H9 (cell line): Measurements from ENCODE around the gene CENPA. TPM values are rescaled to one million over a fixed set of nuclear protein-coding genes. Genes with fewer than 3 reads are reported as not detected.

Source experiments
- DNase-seq: peaks from one replicate; pipeline ENCODE4 v3.0.0-alpha.2; 2017
- H2AFZ ChIP-seq: one replicate; pipeline ENCODE4 v1.6.1; 2013; ENCODE audit warnings: mild to moderate bottlenecking, low read length, control low read depth, moderate library complexity
- H2AK5ac ChIP-seq: 2 replicates; pipeline ENCODE4 v1.6.1; 2013; ENCODE audit warnings: low read length, control low read depth, mixed read lengths; ENCODE audit not compliant: insufficient read length
- H2BK120ac ChIP-seq: one replicate; pipeline ENCODE4 v1.6.1; 2013; ENCODE audit warnings: low read depth, mild to moderate bottlenecking, low read length, control low read depth, inconsistent platforms; ENCODE audit not compliant: poor library complexity, severe bottlenecking
- H2BK12ac ChIP-seq: 2 replicates; pipeline ENCODE4 v1.6.1; 2013; ENCODE audit warnings: low read length, control low read depth, mixed read lengths, low read depth; ENCODE audit not compliant: insufficient read length
- H2BK15ac ChIP-seq: 2 replicates; pipeline ENCODE4 v1.6.1; 2013; ENCODE audit warnings: low read depth, low read length, control low read depth
- H2BK20ac ChIP-seq: one replicate; pipeline ENCODE4 v1.6.1; 2013; ENCODE audit warnings: low read depth, mild to moderate bottlenecking, low read length, control low read depth, inconsistent platforms; ENCODE audit not compliant: poor library complexity, severe bottlenecking
- H2BK5ac ChIP-seq: 2 replicates; pipeline ENCODE4 v1.6.1; 2013; ENCODE audit warnings: low read length, control low read depth, mixed read lengths; ENCODE audit not compliant: insufficient read length
- H3K14ac ChIP-seq: 2 replicates; pipeline ENCODE4 v1.6.1; 2013; ENCODE audit warnings: low read length, control low read depth; ENCODE audit not compliant: insufficient read depth
- H3K18ac ChIP-seq: 2 replicates; pipeline ENCODE4 v1.6.1; 2013; ENCODE audit warnings: low read depth, mild to moderate bottlenecking, mixed read lengths, low read length, control low read depth; ENCODE audit not compliant: insufficient read length
- H3K23ac ChIP-seq: 2 replicates; pipeline ENCODE4 v1.6.1; 2013; ENCODE audit warnings: low read length, control low read depth, mixed read lengths, low read depth; ENCODE audit not compliant: insufficient read length
- H3K23me2 ChIP-seq: 2 replicates; pipeline ENCODE4 v1.6.1; 2013; ENCODE audit warnings: low read depth, mild to moderate bottlenecking, mixed read lengths, low read length, control low read depth; ENCODE audit not compliant: insufficient read length, poor library complexity, severe bottlenecking
- H3K27ac ChIP-seq: 2 replicates; pipeline ENCODE4 v1.5.1; 2013; ENCODE audit warnings: low read length, control low read depth, mixed read lengths, low read depth; ENCODE audit not compliant: insufficient read length
- H3K27me3 ChIP-seq: 2 replicates; pipeline ENCODE4 v1.6.1; 2013; ENCODE audit warnings: low read length, control low read depth, inconsistent platforms; ENCODE audit not compliant: insufficient read depth
- H3K4ac ChIP-seq: 2 replicates; pipeline ENCODE4 v1.6.1; 2013; ENCODE audit warnings: low read depth, mild to moderate bottlenecking, control low read depth, inconsistent platforms, low read length, moderate library complexity
- H3K4me1 ChIP-seq: 2 replicates; pipeline ENCODE4 v1.6.1; 2013; ENCODE audit warnings: low read length, control low read depth, inconsistent platforms; ENCODE audit not compliant: insufficient read depth
- H3K4me2 ChIP-seq: 2 replicates; pipeline ENCODE4 v1.6.1; 2013; ENCODE audit warnings: low read length, control low read depth, mixed read lengths; ENCODE audit not compliant: insufficient read length, insufficient read depth
- H3K56ac ChIP-seq: 2 replicates; pipeline ENCODE4 v1.6.1; 2013; ENCODE audit warnings: low read depth, mild to moderate bottlenecking, mixed read lengths, low read length, control low read depth; ENCODE audit not compliant: insufficient read length
- H3K79me1 ChIP-seq: 2 replicates; pipeline ENCODE4 v1.6.1; 2013; ENCODE audit warnings: low read depth, mild to moderate bottlenecking, moderate library complexity, low read length, control low read depth, inconsistent platforms; ENCODE audit not compliant: insufficient read depth, poor library complexity, severe bottlenecking
- H3K79me2 ChIP-seq: 2 replicates; pipeline ENCODE4 v1.6.1; 2013; ENCODE audit warnings: low read length, control low read depth, inconsistent platforms; ENCODE audit not compliant: insufficient read depth
- H3K9ac ChIP-seq: 2 replicates; pipeline ENCODE4 v1.6.1; 2013; ENCODE audit warnings: low read length, control low read depth, mixed read lengths; ENCODE audit not compliant: insufficient read length; ENCODE audit errors: extremely low read depth
- H3K9me3 ChIP-seq: one replicate; pipeline ENCODE4 v1.6.1; 2013; ENCODE audit warnings: low read depth, low read length, inconsistent platforms; ENCODE audit not compliant: control insufficient read depth
- H3T11ph ChIP-seq: one replicate; pipeline ENCODE4 v1.6.1; 2013; ENCODE audit warnings: mild to moderate bottlenecking, low read length, control low read depth, inconsistent platforms
- H4K20me1 ChIP-seq: one replicate; pipeline ENCODE4 v1.6.1; 2013; ENCODE audit not compliant: control insufficient read depth, insufficient read length, insufficient read depth
- H4K5ac ChIP-seq: 2 replicates; pipeline ENCODE4 v1.6.1; 2013; ENCODE audit warnings: low read depth, mild to moderate bottlenecking, mixed read lengths, low read length, control low read depth; ENCODE audit not compliant: insufficient read length
- H4K8ac ChIP-seq: replicated peaks from 2 replicates; pipeline ENCODE4 v1.6.1; 2013; ENCODE audit warnings: low read length, control low read depth, mixed read lengths, low read depth; ENCODE audit not compliant: insufficient read length
- H4K91ac ChIP-seq: 2 replicates; pipeline ENCODE4 v1.6.1; 2013; ENCODE audit warnings: low read depth, mild to moderate bottlenecking, moderate library complexity, mixed read lengths, low read length, control low read depth; ENCODE audit not compliant: insufficient read length
- H3K27ac Mint-ChIP-seq, 3 experiments: 2 replicates in 2 of 3; 3 replicates in 1 of 3; pipeline ENCODE4 v1.8.0; 2020 to 2021; ENCODE audit warnings: mixed read lengths in 3 of 3, mild to moderate bottlenecking in 1 of 3, moderate library complexity in 1 of 3
- H3K27me3 Mint-ChIP-seq: 2 replicates; pipeline ENCODE4 v1.8.0; 2021; ENCODE audit warnings: low read depth, mild to moderate bottlenecking, moderate library complexity, mixed read lengths
- H3K36me3 Mint-ChIP-seq, 3 experiments: 2 replicates in 2 of 3; 3 replicates in 1 of 3; pipeline ENCODE4 v1.8.0; 2020 to 2021; ENCODE audit warnings: low read depth in 3 of 3, mixed read lengths in 3 of 3; ENCODE audit not compliant: insufficient read depth in 1 of 3
- H3K4me1 Mint-ChIP-seq, 2 experiments: 2 replicates each; pipeline ENCODE4 v1.8.0; 2020; ENCODE audit warnings: mixed read lengths in 2 of 2
- H3K4me3 Mint-ChIP-seq, 2 experiments: 2 replicates in 1 of 2; 3 replicates in 1 of 2; pipeline ENCODE4 v1.8.0; 2020 to 2021; ENCODE audit warnings: mild to moderate bottlenecking in 2 of 2, mixed read lengths in 2 of 2, moderate library complexity in 1 of 2
- H3K9me3 Mint-ChIP-seq, 2 experiments: 2 replicates in 1 of 2; 3 replicates in 1 of 2; pipeline ENCODE4 v1.8.0; 2020; ENCODE audit warnings: mild to moderate bottlenecking in 2 of 2, mixed read lengths in 2 of 2, moderate library complexity in 1 of 2
- CTCF ChIP-seq: fragments of 200-600 bp; sonication (generic); conservative IDR thresholded peaks from 3 replicates; pipeline ENCODE4 v1.8.0; 2021; ENCODE audit warnings: antibody characterized with exemption, mild to moderate bottlenecking
- WGBS: extraction: QIAGEN DNeasy Blood & Tissue Kit; methylation state at CpG from one replicate; pipeline ENCODE4 v1.1.7; 2013; ENCODE audit warnings: missing lambda C conversion rate, low lambda C conversion rate, mixed read lengths; ENCODE audit not compliant: insufficient read length; ENCODE audit errors: extremely low coverage; 5-methylcytosine and 5-hydroxymethylcytosine counted together
- total RNA-seq: library from RNA; stranded (reverse); gene quantifications from 2 replicates; pipeline ENCODE4 v1.2.1, GENCODE V29; 2021

CENPA gene
- total RNA-seq, 1 experiment from 2014 or later = 19.3 TPM

GRCh38 chr2:26801328-26801727 is 15.5 kb downstream of the CENPA start:
- H3K9me3 ChIP-seq = no peaks in the 10 kb centered on the region
- no peak overlapping the region for H3K27ac ChIP-seq
- H3T11ph ChIP-seq = no peak overlapping the region
- peaks cover 2 to 4% of the 10 kb centered on the region in 2 experiments for H3K4me1 Mint-ChIP-seq
- H3K27me3 Mint-ChIP-seq = no peaks in the 10 kb centered on the region
- no peak for TF ChIP-seq CTCF
- H3K36me3 Mint-ChIP-seq = peaks cover 18 to 39% (median 35%) of the 10 kb centered on the region in 3 experiments; a peak in 6 of 7 replicates
- H2BK5ac ChIP-seq = no peak overlapping the region
- H4K8ac ChIP-seq = no peak overlapping the region
- H4K91ac ChIP-seq = no peak overlapping the region
- no peak overlapping the region for H3K4ac ChIP-seq
- H3K9me3 Mint-ChIP-seq = no peaks in the 10 kb centered on the region
- H2BK20ac ChIP-seq = no peak overlapping the region
- no peak overlapping the region for H2AFZ ChIP-seq
- no peak for DNase-seq
- WGBS = no CpG with 5 or more reads among the region's 4 CpGs
- peak overlapping the region in 2 of 3 experiments; percentile 15 to 44; a peak in 1 of 7 replicates for H3K27ac Mint-ChIP-seq
- H3K23me2 ChIP-seq = no peaks in the 10 kb centered on the region
- no peak overlapping the region for H4K5ac ChIP-seq
- H3K9ac ChIP-seq = no peak overlapping the region
- H2BK15ac ChIP-seq = no peak overlapping the region
- H3K79me1 ChIP-seq = no peaks in the 10 kb centered on the region
- H3K4me1 ChIP-seq = no peaks in the 10 kb centered on the region
- no peak overlapping the region for H3K4me3 Mint-ChIP-seq
- H3K79me2 ChIP-seq = no peaks in the 10 kb centered on the region
- no peaks in the 10 kb centered on the region for H4K20me1 ChIP-seq
- no peak overlapping the region for H2AK5ac ChIP-seq
- H3K4me2 ChIP-seq = no peak overlapping the region
- H3K56ac ChIP-seq = no peak overlapping the region
- H3K27me3 ChIP-seq = no peaks in the 10 kb centered on the region
- no peak overlapping the region for H3K18ac ChIP-seq
- H2BK120ac ChIP-seq = no peak overlapping the region
- H2BK12ac ChIP-seq = no peak overlapping the region
- H3K23ac ChIP-seq = no peak overlapping the region
- H3K14ac ChIP-seq = no peak overlapping the region
